Cardiac septum (tissue), 1 donor: ENCODE measurements around the gene ROR1. TPM values are rescaled to one million over a fixed set of nuclear protein-coding genes. Genes with fewer than 3 reads are reported as not detected.
"Not testable (repeated sequence)": the region's sequence is repeated elsewhere in the genome, so short reads cannot be mapped to it uniquely, and the experiment has no call there.

Experiments used
- DNase-seq: peaks from one replicate; pipeline ENCODE4 v3.0.0-alpha.2; 2020; ENCODE audit warnings: low spot score
- intact Hi-C: fragments of 100-400 bp; cut with DNase I; formaldehyde crosslinking; loops from one replicate; pipeline ENCODE4 v1.14.0; 2022
- total RNA-seq: library from RNA; stranded (reverse); fragmentation: NEBNext Ultra II Directional; extraction: Animal tissue kit (Norgen Biotek cat#: 25700); gene quantifications from one replicate; pipeline ENCODE4 v1.2.1, GENCODE V29; 2021
- donor health status: DM: no; HTN: no; CAD: no.

ROR1 gene
- total RNA-seq, 1 donor from 2014 or later, result 34.8 TPM

DNA sequence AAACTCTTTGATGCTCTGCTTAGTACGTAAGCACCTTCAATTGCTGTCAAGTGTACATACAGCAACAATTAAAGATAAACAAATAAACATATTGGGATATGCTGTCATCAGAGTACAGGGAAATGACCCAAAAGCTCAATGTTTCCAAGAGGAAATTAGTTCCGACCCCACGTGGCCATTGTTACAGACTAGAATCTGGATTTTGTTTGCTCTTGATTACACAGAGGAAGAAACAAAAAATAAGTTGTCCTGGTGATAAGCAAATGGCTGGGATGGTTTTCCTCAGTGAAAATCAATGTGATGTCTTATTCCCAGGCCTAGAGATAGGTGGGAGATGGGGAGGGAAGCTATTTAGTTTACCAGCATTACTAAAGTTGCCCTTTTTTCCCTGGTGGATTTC lies 316.6 kb downstream of the ROR1 start:
- intact Hi-C loops, result no loop called here
- no peak for DNase-seq

- DNase-seq, result no peak
- intact Hi-C loops, result no loop called here
These were observed 319.1 kb downstream of the ROR1 start for GRCh38 chr1:64092851-64093371.

GRCh38 chr1:64093941-64094340 lies 320.1 kb downstream of the ROR1 start:
- DNase-seq, result no peak
- intact Hi-C loops, result no loop called here

- intact Hi-C loops, result no loop called here
- no peak for DNase-seq
These were observed 322.0 kb downstream of the ROR1 start for GRCh38 chr1:64095832-64096231.

DNA sequence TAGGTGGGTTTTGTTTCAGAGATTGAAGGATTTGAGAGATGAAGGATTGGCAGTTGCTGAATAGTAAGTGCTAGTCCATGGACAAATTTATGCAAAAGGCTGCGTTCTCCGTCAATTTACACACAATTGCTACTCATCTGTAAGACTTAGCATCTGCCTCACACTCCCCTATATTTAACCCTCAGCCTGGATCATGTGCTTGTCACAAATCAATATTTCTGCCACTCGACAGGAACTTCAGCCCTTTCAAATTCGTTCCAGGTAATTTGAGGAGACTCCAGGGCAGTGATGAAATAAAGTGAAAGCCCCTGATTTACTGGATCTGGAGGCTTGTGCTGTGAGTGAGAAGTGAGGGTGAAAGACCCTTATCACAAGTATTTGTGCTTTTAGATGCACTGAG lies 324.0 kb downstream of the ROR1 start:
- intact Hi-C loops, result no loop called here
- no peak for DNase-seq

- DNase-seq, result no peak
- intact Hi-C loops, result no loop called here
These were observed 324.6 kb downstream of the ROR1 start for GRCh38 chr1:64098436-64098835.

DNA sequence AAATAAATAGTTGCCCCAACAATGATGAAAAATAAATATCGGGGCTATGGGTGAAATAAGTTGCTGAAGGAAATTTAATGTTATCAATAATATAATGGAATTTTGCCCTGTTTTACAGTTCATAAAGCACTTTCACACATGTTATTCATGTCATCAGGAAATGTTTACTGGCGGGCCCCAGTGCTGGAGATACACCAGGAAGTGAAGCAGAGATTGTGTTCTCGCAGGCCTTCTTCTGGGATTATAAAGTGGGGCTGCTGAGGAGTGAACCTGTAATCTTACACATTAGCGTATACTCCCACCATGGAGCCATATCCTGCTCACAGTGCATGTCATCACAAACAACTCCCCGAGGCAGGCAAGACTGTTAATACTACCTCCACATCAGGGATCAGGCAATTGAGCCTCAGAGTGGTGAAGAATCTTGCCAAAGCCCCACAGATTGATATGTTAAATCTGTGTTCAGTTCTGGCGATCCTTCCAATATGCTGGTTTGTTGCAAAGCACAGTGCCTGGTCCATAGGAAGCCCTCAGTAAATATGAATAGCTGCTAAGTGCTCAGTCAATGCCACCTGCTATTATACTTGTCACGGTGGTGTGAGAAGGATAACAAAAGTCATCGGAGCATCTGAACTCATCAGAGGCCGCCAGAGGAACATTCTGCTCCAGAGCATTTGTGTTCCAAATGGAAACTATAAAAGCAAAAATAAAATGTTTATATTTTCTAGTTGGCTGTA lies 325.2 kb downstream of the ROR1 start:
- intact Hi-C loops, result no loop called here
- DNase-seq, result no peak

- intact Hi-C loops, result no loop called here
- no peak for DNase-seq
These were observed 327.0 kb downstream of the ROR1 start for GRCh38 chr1:64100791-64101190.

GRCh38 chr1:64104585-64104984 lies 330.8 kb downstream of the ROR1 start:
- DNase-seq, intact Hi-C loops: not testable (repeated sequence)

- no peak for DNase-seq
- intact Hi-C loops, result no loop called here
These were observed 333.3 kb downstream of the ROR1 start for GRCh38 chr1:64107118-64107519.

DNA sequence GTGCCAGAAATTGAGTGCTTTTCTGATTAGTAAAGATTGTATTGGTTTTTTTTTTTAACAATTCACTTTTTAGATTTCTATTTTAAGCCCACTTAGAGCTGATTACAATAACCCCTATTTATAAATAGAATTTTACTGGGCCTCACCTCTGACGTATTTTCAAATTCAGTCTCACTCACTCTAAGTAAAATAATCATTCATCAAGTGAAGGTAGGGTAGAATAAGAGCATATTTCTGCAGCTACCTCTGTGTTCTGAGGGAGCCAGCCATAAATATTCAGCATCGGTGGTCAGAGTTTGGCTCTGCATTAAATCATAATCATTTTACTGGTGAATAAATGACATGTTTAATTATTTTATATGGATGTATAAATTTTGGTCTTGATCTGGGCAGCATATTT lies 333.8 kb downstream of the ROR1 start:
- DNase-seq, result no peak
- intact Hi-C loops, result no loop called here

DNA sequence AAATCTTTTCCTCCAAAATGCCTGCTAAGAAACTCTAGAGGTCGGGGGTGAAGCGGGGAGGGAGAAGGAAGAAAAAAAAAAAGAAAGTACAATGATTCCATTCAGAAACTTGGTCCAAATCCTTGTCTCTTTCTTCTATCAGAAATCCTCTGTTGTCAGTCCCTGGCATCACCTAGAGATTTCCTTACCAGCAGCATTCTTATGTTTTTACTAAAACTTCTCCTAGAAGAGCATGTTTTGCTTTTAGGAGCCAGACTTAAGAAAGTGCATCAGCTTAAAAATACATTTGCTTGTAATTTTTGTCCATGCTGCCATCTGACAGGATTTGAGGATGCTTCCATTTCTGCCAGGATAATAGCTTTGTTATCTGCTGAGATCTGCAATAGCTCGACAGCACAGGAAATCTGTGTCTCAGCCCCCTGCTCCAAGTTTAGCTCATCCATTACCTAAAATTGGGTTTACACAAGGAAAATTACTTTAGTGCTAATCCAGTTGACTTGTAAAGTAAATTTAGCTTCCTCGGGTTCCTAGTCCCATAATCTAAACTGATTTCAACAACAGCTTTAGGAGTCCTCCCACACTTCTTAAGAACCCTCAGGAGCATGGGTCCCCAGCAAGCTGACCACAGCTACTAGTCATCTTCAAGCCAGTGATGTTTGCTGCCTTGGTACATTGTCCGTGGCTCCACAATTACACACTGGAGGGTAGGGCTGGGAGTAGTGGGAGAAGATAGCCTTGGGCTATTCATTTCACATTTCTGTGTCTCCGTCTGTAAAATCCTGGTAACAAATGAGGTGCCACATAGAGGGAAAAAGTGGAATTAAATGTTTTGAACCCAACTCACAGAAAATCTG lies 337.3 kb downstream of the ROR1 start:
- DNase-seq, result no peak
- intact Hi-C loops, result no loop called here

DNA sequence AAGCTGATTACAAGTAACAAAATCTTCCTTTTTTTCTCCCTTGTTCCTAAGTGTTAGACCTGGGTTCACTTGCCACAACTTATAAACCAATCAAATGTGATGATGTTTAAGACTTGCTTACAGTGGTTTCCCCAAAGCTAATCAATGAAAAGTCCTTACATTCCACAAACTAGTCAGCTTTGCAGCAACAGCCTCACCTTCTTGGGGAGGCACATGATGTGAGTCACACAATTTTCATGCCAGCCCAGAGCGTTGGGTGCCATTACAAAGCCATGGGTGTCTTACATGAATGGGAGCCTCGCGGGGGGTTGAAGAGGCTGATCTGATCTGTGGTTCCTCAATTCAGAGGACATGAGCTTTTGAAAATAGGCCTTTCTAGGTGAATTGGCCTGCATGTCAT lies 338.0 kb downstream of the ROR1 start:
- DNase-seq, result no peak
- intact Hi-C loops, result no loop called here

GRCh38 chr1:64112281-64112680 lies 338.5 kb downstream of the ROR1 start:
- intact Hi-C loops, result no loop called here
- DNase-seq, result no peak

GRCh38 chr1:64114012-64114525 lies 340.3 kb downstream of the ROR1 start:
- no peak for DNase-seq
- intact Hi-C loops, result no loop called here

- intact Hi-C loops, result no loop called here
These were observed 342.7 kb downstream of the ROR1 start for GRCh38 chr1:64116537-64116936.

GRCh38 chr1:64117492-64117891 lies 343.7 kb downstream of the ROR1 start:
- no peak for DNase-seq
- intact Hi-C loops, result no loop called here

More at GRCh38 chr1:64116537-64116936, 342.7 kb downstream of the ROR1 start:
- DNase-seq, result no peak

DNA sequence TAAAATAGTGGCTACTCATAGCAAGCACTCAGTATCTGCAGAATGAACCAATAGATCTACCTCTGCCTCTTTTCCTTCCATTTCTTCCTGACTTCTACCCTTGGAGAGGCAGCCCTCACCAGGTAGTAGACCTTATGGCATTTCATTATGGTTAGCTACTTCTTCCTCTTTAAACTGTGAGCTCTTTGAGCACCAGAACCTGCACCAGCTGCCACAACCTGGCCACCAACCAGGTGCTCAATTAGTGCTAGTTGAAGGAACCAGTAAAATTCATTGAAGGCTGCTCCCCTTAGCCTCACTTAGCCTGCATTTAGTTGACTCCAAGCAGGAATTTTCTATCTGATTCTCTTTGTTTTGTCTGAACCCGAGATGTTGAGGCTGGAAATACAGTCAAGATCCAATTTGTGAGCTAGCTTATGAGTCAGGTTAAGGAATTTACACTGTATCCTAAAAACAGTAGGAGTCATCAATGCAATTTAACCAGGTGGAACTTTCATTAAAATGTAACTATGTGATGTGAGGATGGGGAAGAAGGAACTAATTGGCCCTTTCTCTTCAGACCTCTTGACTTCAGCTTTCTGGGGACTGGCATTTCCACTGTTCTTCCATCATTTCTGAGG lies 348.1 kb downstream of the ROR1 start:
- intact Hi-C loops, result no loop called here

DNA sequence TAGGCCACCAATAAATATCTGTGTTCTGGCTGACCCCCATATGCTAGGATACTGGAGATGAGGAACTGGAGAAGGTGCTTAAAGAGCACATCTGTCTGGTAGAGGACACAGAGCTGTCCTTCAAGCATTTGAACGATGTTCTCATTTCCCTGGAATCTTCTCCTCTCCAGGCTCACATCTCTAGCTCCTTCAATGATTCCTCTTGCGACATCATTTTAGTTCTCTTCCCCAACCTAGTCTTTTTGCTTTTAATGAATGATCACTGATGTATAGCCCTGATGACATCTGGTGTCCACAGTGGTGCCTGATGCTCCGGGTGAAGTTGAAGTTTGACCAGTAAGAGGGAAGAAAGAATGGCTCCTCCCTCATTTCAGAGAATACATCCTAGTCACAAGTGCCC lies 348.8 kb downstream of the ROR1 start:
- DNase-seq, result no peak
- intact Hi-C loops, result no loop called here

More for the DNA sequence above, 348.1 kb downstream of the ROR1 start:
- no peak for DNase-seq
